ENCODE results near the gene SLC9A8. TPM values are rescaled to one million over a fixed set of nuclear protein-coding genes. Genes with fewer than 3 reads are reported as not detected.
"Not testable (repeated sequence)": the region's sequence is repeated elsewhere in the genome, so short reads cannot be mapped to it uniquely, and the experiment has no call there.

Gene SLC9A8
- polyA plus RNA-seq (ENCODE audit: insufficient read length in 4 of 4) = 10 to 100 TPM in 2 of 4 donors, 1 to 10 TPM in 2; 7.5 to 12.0 (median 9.8) TPM

- peak; percentile 59 to 88 (median 80) for DNase-seq (ENCODE audit: low read depth in 4 of 4, low spot score in 2 of 4)
These were observed at the start of gene SLC9A8 for GRCh38 chr20:49812507-49813304. Gene SLC9A8 (plus strand): TSS chr20:49812828. CDS start chr20:49812923, 95 bp downstream.

DNA sequence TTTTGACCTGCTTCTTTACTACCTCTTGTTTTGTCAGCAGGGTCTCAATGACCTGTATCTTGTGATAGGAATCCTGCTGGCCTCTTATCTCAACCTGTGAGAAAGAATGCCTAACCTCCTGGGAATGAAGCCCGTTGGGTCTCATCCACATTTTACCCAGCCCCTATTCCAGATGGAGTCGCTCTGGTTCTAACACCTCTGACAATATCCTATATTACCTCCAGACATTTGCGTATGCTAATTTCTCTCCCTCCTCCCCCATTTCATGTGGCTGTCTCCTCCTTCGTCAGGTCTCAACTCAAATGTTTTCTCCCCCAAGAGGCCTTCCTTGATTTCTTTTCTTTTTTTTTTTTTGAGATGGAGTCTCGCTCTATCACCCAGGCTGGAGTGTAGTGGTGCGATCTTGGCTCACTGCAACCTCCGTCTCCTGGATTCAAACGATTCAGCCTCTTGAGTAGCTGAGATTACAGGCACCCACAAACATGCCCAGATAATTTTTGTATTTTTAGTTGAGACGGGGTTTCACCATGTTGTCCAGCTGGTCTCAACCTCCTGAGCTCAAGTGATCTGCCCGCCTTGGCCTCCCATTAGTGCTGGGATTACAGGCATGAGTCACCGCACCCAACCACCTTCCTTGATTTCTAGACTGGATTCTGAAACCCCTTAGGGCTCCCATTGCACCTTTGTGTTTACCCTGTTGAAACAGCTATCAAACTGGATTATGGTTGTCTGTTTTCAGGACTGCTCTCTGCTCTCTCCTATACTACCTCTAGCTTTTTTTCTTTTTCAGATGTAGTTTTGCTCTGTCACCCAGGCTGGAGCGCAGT lies 49.5 kb upstream of the SLC9A8 start:
- DNase-seq (ENCODE audit: low read depth in 4 of 4, low spot score in 2 of 4) = no peak

DNA sequence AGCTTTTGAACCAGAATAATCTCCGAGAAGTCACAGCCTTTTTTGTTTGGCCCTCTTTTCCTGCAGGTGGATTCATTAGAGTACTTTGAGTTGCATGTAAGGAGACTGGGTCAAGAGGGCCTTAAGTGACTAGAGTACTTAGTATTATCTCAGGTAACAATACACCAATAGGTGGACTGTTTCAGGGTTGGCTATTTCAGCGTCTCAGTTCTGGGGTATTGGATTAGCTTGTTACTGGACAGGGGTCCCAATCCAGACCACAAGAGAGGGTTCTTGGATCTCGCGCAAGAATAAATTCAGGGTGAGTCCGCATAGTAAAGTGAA lies 47.3 kb upstream of the SLC9A8 start:
- DNase-seq (ENCODE audit: low read depth in 4 of 4, low spot score in 2 of 4) = no peak

- no peak for DNase-seq (ENCODE audit: low read depth in 4 of 4, low spot score in 2 of 4)
These were observed 46.6 kb upstream of the SLC9A8 start for GRCh38 chr20:49765846-49766541.

GRCh38 chr20:49766979-49767521 lies 45.6 kb upstream of the SLC9A8 start:
- DNase-seq (ENCODE audit: low read depth in 4 of 4, low spot score in 2 of 4) = no peak

GRCh38 chr20:49768204-49769047 lies 44.2 kb upstream of the SLC9A8 start:
- no peak for DNase-seq (ENCODE audit: low read depth in 4 of 4, low spot score in 2 of 4)

GRCh38 chr20:49769048-49769581 lies 43.5 kb upstream of the SLC9A8 start:
- no peak for DNase-seq (ENCODE audit: low read depth in 4 of 4, low spot score in 2 of 4)

DNA sequence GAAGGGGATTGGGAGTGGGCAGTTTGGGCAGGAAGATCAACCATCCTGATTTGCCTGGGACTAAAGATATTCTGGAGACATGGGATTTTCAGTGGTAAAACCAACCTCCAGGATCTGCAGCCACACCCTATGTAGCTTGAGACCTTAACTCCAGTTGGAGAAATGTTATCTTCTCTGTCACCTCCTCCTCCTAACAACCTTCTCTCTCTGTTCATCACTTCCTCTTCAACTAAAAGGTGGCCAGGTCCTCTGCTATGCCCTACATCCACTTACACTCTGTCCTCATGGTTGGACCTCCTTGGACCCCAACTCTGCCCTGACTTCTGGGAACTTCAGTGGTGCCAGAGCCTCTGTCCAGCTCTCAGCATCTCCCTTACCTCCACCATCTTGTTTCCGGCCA lies 42.0 kb upstream of the SLC9A8 start:
- no peak for DNase-seq (ENCODE audit: low read depth in 4 of 4, low spot score in 2 of 4)

DNA sequence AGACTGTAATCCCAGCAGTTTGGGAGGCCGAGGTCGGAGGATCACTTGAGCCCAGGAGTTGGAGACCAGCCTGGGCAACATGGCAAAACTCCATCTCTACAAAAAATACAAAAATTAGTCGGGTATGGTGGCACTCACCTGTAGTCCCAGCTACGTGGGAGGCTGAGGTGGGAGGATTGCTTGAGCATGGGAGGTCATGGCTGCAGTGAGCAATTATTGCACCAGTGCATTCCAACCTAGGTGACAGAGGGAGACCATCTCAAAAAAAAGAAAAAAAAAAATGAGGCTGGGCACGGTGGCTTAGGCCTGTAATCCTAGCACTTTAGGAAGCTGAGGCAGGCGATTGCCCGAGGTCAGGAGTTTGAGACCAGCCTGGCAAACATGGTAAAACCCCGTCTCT lies 38.4 kb upstream of the SLC9A8 start:
- not testable (repeated sequence) for DNase-seq (ENCODE audit: low read depth in 4 of 4, low spot score in 2 of 4)

- DNase-seq (ENCODE audit: low read depth in 4 of 4, low spot score in 2 of 4) = peak in 3 of 4 donors; percentile 24 to 33 (median 30)
These were observed 37.4 kb upstream of the SLC9A8 start for GRCh38 chr20:49775229-49775693.

GRCh38 chr20:49779972-49780371 lies 32.7 kb upstream of the SLC9A8 start:
- no peak for DNase-seq (ENCODE audit: low read depth in 4 of 4, low spot score in 2 of 4)

DNA sequence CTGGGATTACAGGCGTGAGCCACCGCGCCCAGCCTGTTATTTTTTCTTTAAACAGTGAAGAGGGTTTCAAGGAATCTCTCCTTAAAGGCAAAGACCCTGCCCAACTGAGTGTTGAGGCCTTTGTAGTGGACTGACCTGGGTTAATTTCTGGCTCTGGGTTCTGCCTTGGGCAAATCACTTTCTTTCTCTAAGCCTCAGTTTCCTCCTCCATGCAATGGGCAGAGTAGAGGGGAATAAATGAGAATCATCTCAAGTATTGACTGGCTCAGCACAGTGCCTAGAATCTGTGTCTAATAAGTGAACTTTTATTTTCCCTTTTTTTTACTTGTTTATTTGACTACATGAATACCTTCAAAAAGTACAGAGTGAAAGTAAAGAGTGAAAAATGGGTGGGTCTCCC lies 31.0 kb upstream of the SLC9A8 start:
- DNase-seq (ENCODE audit: low read depth in 4 of 4, low spot score in 2 of 4) = no peak

DNA sequence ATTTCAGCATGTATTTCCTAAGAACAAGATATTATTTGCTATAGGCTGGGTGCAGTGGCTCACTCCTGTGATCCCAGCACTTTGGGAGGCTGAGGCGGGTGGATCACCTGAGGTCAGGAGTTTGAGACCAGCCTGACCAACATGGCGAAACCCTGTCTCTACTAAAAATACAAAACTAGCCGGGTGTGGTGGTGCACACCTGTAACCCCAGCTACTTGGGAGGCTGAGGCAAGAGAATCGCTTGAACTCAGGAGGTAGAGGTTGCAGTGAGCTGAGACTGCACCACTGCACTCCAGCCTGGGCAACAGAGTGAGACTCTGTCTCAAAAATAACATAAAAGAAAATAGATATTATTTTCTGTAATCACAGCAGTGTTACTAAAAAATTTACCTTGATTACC lies 30.2 kb upstream of the SLC9A8 start:
- DNase-seq (ENCODE audit: low read depth in 4 of 4, low spot score in 2 of 4) = not testable (repeated sequence)

GRCh38 chr20:49783021-49783995 lies 29.3 kb upstream of the SLC9A8 start:
- not testable (repeated sequence) for DNase-seq (ENCODE audit: low read depth in 4 of 4, low spot score in 2 of 4)

- no peak for DNase-seq (ENCODE audit: low read depth in 4 of 4, low spot score in 2 of 4)
These were observed 28.3 kb upstream of the SLC9A8 start for GRCh38 chr20:49784291-49784690.

GRCh38 chr20:49785149-49785851 lies 27.3 kb upstream of the SLC9A8 start:
- DNase-seq (ENCODE audit: low read depth in 4 of 4, low spot score in 2 of 4) = no peak

GRCh38 chr20:49785852-49786175 lies 26.8 kb upstream of the SLC9A8 start:
- DNase-seq (ENCODE audit: low read depth in 4 of 4, low spot score in 2 of 4) = no peak

DNA sequence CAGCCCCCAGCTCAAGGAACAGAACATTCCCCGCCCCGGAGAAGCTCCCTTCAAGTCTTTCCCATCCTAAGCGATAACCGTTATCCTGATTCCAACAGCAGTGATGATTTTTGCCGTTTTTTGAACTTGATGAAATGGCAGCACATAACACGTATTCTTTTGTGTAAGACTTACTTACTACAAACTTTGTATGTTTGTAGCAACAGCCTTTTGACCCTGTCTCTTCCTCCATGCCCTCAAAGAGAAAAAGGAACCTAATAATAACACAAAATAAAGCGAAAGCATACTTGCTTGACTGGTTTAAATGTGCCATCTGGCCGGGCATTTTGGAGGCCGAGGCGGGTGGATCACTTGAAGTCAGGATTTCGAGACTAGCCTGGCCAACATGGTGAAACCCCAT lies 26.4 kb upstream of the SLC9A8 start:
- DNase-seq (ENCODE audit: low read depth in 4 of 4, low spot score in 2 of 4) = no peak
